Endodermal cell (in vitro differentiated cells): Measurements from ENCODE around the gene GSDME. TPM values are rescaled to one million over a fixed set of nuclear protein-coding genes. Genes with fewer than 3 reads are reported as not detected.

Experiments
- DNase-seq: peaks from one replicate; pipeline ENCODE4 v3.0.0-alpha.2; 2017
- H3K27ac ChIP-seq: 2 replicates; pipeline ENCODE4 v1.5.1; 2013; ENCODE audit warnings: mild to moderate bottlenecking, low read depth, low read length, moderate library complexity
- H3K27me3 ChIP-seq: 2 replicates; pipeline ENCODE4 v1.6.1; 2013; ENCODE audit warnings: mild to moderate bottlenecking, low read length, moderate library complexity; ENCODE audit not compliant: insufficient read depth, control insufficient read depth, poor library complexity, severe bottlenecking
- H3K36me3 ChIP-seq: 2 replicates; pipeline ENCODE4 v1.7.0; 2013; ENCODE audit warnings: mild to moderate bottlenecking, low read length, moderate library complexity; ENCODE audit not compliant: control insufficient read depth, insufficient read depth
- H3K4me1 ChIP-seq: one replicate; pipeline ENCODE4 v1.7.0; 2013; ENCODE audit warnings: low read length; ENCODE audit not compliant: control insufficient read depth, insufficient read depth
- H3K4me3 ChIP-seq: 2 replicates; pipeline ENCODE4 v1.5.1; 2013; ENCODE audit warnings: mild to moderate bottlenecking, low read length, moderate library complexity
- H3K9ac ChIP-seq: 2 replicates; pipeline ENCODE4 v1.6.1; 2013; ENCODE audit warnings: mild to moderate bottlenecking, low read length, moderate library complexity; ENCODE audit not compliant: poor library complexity, severe bottlenecking; ENCODE audit errors: extremely low read depth
- H3K9me3 ChIP-seq: 2 replicates; pipeline ENCODE4 v1.6.1; 2013; ENCODE audit warnings: mild to moderate bottlenecking, low read length, moderate library complexity; ENCODE audit not compliant: control insufficient read depth
- H3K27ac Mint-ChIP-seq: 2 replicates; pipeline ENCODE4 v1.8.0; 2020; ENCODE audit warnings: mixed read lengths
- H3K27me3 Mint-ChIP-seq: 2 replicates; pipeline ENCODE4 v1.8.0; 2021; ENCODE audit warnings: mild to moderate bottlenecking, mixed read lengths; ENCODE audit not compliant: insufficient read depth
- H3K36me3 Mint-ChIP-seq: 2 replicates; pipeline ENCODE4 v1.8.0; 2020; ENCODE audit warnings: low read depth, mixed read lengths
- H3K4me1 Mint-ChIP-seq: 2 replicates; pipeline ENCODE4 v1.8.0; 2020; ENCODE audit warnings: mixed read lengths
- H3K4me3 Mint-ChIP-seq: 2 replicates; pipeline ENCODE4 v1.8.0; 2020; ENCODE audit warnings: mild to moderate bottlenecking, moderate library complexity, mixed read lengths
- H3K9me3 Mint-ChIP-seq: 2 replicates; pipeline ENCODE4 v1.8.0; 2020; ENCODE audit warnings: mild to moderate bottlenecking, mixed read lengths
- CTCF ChIP-seq: fragments of 200-600 bp; sonication (generic); conservative IDR thresholded peaks from 2 replicates; pipeline ENCODE4 v1.5.0; 2021; ENCODE audit warnings: antibody characterized with exemption, mild to moderate bottlenecking
- whole genome bisulfite sequencing, 2 experiments: methylation state at CpG; one replicate each; pipeline versions ENCODE4 v1.1.5 to v1.1.7; 2013; ENCODE audit warnings: missing lambda C conversion rate in 2 of 2, mixed read lengths in 1 of 2; ENCODE audit not compliant: insufficient coverage in 1 of 2, insufficient read length in 1 of 2; 5-methylcytosine and 5-hydroxymethylcytosine counted together
- total RNA-seq, 2 donors: library from RNA; stranded (reverse); fragmentation: NEBNext Ultra II Directional in 1 of 2; extraction: Animal tissue kit (Norgen Biotek cat#: 25700) in 1 of 2; gene quantifications; 2 replicates in 1 of 2; 3 replicates in 1 of 2; pipeline ENCODE4 v1.2.1, GENCODE V29; 2021

The GSDME gene
- total RNA-seq, 2 donors from 2014 or later = 8.9 to 17.9 TPM

- Histone ChIP-seq H3K9ac (no peak overlapping the region), H3K9me3 (no peaks in the 10 kb centered on the region), H3K27ac (no peak overlapping the region), H3K36me3 (peaks cover 14% of the 10 kb centered on the region), H3K4me3 (no peak overlapping the region), H3K27me3 (no peaks in the 10 kb centered on the region), H3K4me1 (peaks cover 11% of the 10 kb centered on the region)
- Mint-ChIP-seq H3K27me3 (no peaks in the 10 kb centered on the region), H3K36me3 (peaks cover 5% of the 10 kb centered on the region), H3K9me3 (no peaks in the 10 kb centered on the region), H3K27ac (no peak overlapping the region), H3K4me1 (peaks cover 22% of the 10 kb centered on the region), H3K4me3 (no peak overlapping the region)
- no peak for TF ChIP-seq CTCF
- 92 to 95% methylated on average over 18 to 30 of the region's 30 CpGs for WGBS, 2 experiments
- DNase-seq = no peak
Measured at GRCh38 chr7:24706211-24707170, 50.8 kb downstream of the GSDME start.

- no peak for TF ChIP-seq CTCF
- Mint-ChIP-seq H3K27ac (no peak overlapping the region), H3K4me1 (peaks cover 31% of the 10 kb centered on the region), H3K36me3 (peaks cover 5% of the 10 kb centered on the region), H3K27me3 (no peaks in the 10 kb centered on the region), H3K9me3 (no peaks in the 10 kb centered on the region), H3K4me3 (no peak overlapping the region)
- Histone ChIP-seq H3K4me3 (no peak overlapping the region), H3K9me3 (no peaks in the 10 kb centered on the region), H3K9ac (no peak overlapping the region), H3K4me1 (peaks cover 19% of the 10 kb centered on the region), H3K27ac (no peak overlapping the region), H3K27me3 (no peaks in the 10 kb centered on the region), H3K36me3 (peaks cover 14% of the 10 kb centered on the region)
- WGBS, 2 experiments = 94 to 100% methylated on average over 1 to 5 of the region's 5 CpGs
- DNase-seq = no peak
Measured at GRCh38 chr7:24705461-24705954, 51.8 kb downstream of the GSDME start.

- WGBS, 2 experiments = 92 to 95% methylated on average over 3 to 4 of the region's 4 CpGs
- no peak for DNase-seq
- H3K27ac Mint-ChIP-seq = no peak overlapping the region
- H3K9me3 Mint-ChIP-seq = no peaks in the 10 kb centered on the region
- Histone ChIP-seq H3K36me3 (peaks cover 14% of the 10 kb centered on the region), H3K4me1 (peaks cover 21% of the 10 kb centered on the region), H3K9me3 (no peaks in the 10 kb centered on the region), H3K9ac (no peak overlapping the region), H3K4me3 (no peak overlapping the region), H3K27ac (no peak overlapping the region), H3K27me3 (no peaks in the 10 kb centered on the region)
- no peak for TF ChIP-seq CTCF
- H3K27me3 Mint-ChIP-seq = no peaks in the 10 kb centered on the region
- H3K36me3 Mint-ChIP-seq = peaks cover 5% of the 10 kb centered on the region
- H3K4me3 Mint-ChIP-seq = no peak overlapping the region
- peaks cover 40% of the 10 kb centered on the region for H3K4me1 Mint-ChIP-seq
Measured at GRCh38 chr7:24704311-24704710, 53.0 kb downstream of the GSDME start.
